Esophagus (tissue), 2 donors: Measurements from ENCODE around the gene ELK4. TPM values are rescaled to one million over a fixed set of nuclear protein-coding genes. Genes with fewer than 3 reads are reported as not detected.

ENCODE experiments used
- H3K27ac ChIP-seq, 2 donors: one replicate each; pipeline ENCODE4 v1.5.1; 2013; ENCODE audit warnings: low read depth in 2 of 2, mild to moderate bottlenecking in 2 of 2, inconsistent platforms in 1 of 2, low read length in 1 of 2, moderate library complexity in 1 of 2
- H3K27me3 ChIP-seq, 2 donors: one replicate each; pipeline ENCODE4 v1.6.1; 2013; ENCODE audit warnings: low read length in 2 of 2, control low read depth in 1 of 2, mild to moderate bottlenecking in 1 of 2; ENCODE audit not compliant: insufficient read depth in 2 of 2, control insufficient read depth in 1 of 2
- H3K36me3 ChIP-seq, 2 donors: one replicate each; pipeline ENCODE4 v1.6.1; 2013; ENCODE audit warnings: low read length in 1 of 2; ENCODE audit not compliant: control insufficient read depth in 2 of 2, insufficient read depth in 2 of 2
- H3K4me1 ChIP-seq, 2 donors: one replicate each; pipeline ENCODE4 v1.6.1; 2013; ENCODE audit warnings: low read length in 1 of 2; ENCODE audit not compliant: control insufficient read depth in 2 of 2, insufficient read depth in 2 of 2
- H3K4me3 ChIP-seq, 2 donors: one replicate each; pipeline ENCODE4 v1.5.1; 2013; ENCODE audit warnings: low read length in 2 of 2, mild to moderate bottlenecking in 2 of 2, low read depth in 1 of 2, moderate library complexity in 1 of 2
- H3K9me3 ChIP-seq, 2 donors: one replicate each; pipeline ENCODE4 v1.6.1; 2013; ENCODE audit warnings: mild to moderate bottlenecking in 2 of 2, low read depth in 1 of 2, low read length in 1 of 2, moderate library complexity in 1 of 2; ENCODE audit not compliant: control insufficient read depth in 2 of 2, insufficient read depth in 1 of 2
- WGBS, 2 donors: extraction: QIAGEN DNeasy Blood & Tissue Kit; methylation state at CpG; one replicate each; pipeline ENCODE4 v1.1.7; 2013; 5-methylcytosine and 5-hydroxymethylcytosine counted together
- polyA plus RNA-seq, 2 donors: library from polyadenylated mRNA; stranded (reverse); fragments of 200-250 nt; gene quantifications; one replicate each; pipeline ENCODE4 v1.2.3, GENCODE V29; 2013
- donor health status: healthy with polysubstance abuse.
- donor health status: Bipolar disorder and iron deficiency.

The ELK4 gene
- polyA plus RNA-seq, 2 donors: 4.0 to 4.2 TPM

- Histone ChIP-seq H3K36me3 (no peaks in the 10 kb centered on the region), H3K4me3 (peak overlapping the region in 1 of 2 donors; percentile 83), H3K27me3 (no peaks in the 10 kb centered on the region), H3K4me1 (no peaks in the 10 kb centered on the region), H3K27ac (peak overlapping the region in 1 of 2 donors; percentile 98), H3K9me3 (no peaks in the 10 kb centered on the region)
- WGBS, 2 donors: 37 to 46% methylated on average over 3 of the region's 3 CpGs
Observed at GRCh38 chr1:205632669-205633169, 908 bp upstream of the ELK4 start.

GRCh38 chr1:205631010-205631767 is 622 bp downstream of the ELK4 start:
- no peaks in the 10 kb centered on the region for H3K9me3 ChIP-seq
- H3K27ac ChIP-seq: peak overlapping the region; percentile 97 to 98
- H3K27me3 ChIP-seq: no peaks in the 10 kb centered on the region
- no peaks in the 10 kb centered on the region for H3K4me1 ChIP-seq
- H3K36me3 ChIP-seq: no peaks in the 10 kb centered on the region
- 1% methylated on average over 62 to 81 of the region's 81 CpGs for WGBS, 2 donors
- H3K4me3 ChIP-seq: peak overlapping the region; percentile 83 to 92

- H3K27me3 ChIP-seq: no peaks in the 10 kb centered on the region
- peak overlapping the region; percentile 83 to 92 for H3K4me3 ChIP-seq
- no peaks in the 10 kb centered on the region for H3K4me1 ChIP-seq
- H3K36me3 ChIP-seq: no peaks in the 10 kb centered on the region
- peak overlapping the region; percentile 97 to 98 for H3K27ac ChIP-seq
- WGBS, 2 donors: 5 to 6% methylated on average over 3 of the region's 3 CpGs
- no peaks in the 10 kb centered on the region for H3K9me3 ChIP-seq
Observed at GRCh38 chr1:205630651-205631009, 1.2 kb downstream of the ELK4 start.

- H3K4me1 ChIP-seq: no peaks in the 10 kb centered on the region
- H3K36me3 ChIP-seq: no peaks in the 10 kb centered on the region
- no peaks in the 10 kb centered on the region for H3K9me3 ChIP-seq
- no peak overlapping the region for H3K27ac ChIP-seq
- 2 to 3% methylated on average over 3 of the region's 3 CpGs for WGBS, 2 donors
- H3K27me3 ChIP-seq: no peaks in the 10 kb centered on the region
- H3K4me3 ChIP-seq: peak overlapping the region in 1 of 2 donors; percentile 83
Observed at GRCh38 chr1:205630241-205630640, 1.6 kb downstream of the ELK4 start.

- 55 to 59% methylated on average over 6 of the region's 6 CpGs for WGBS, 2 donors
- no peak overlapping the region for H3K27ac ChIP-seq
- no peaks in the 10 kb centered on the region for H3K9me3 ChIP-seq
- H3K27me3 ChIP-seq: no peaks in the 10 kb centered on the region
- no peak overlapping the region for H3K4me3 ChIP-seq
- no peaks in the 10 kb centered on the region for H3K36me3 ChIP-seq
- no peaks in the 10 kb centered on the region for H3K4me1 ChIP-seq
Observed at GRCh38 chr1:205629751-205630150, 2.1 kb downstream of the ELK4 start.

GRCh38 chr1:205627956-205628355 is 3.9 kb downstream of the ELK4 start:
- 94% methylated on average over 8 of the region's 8 CpGs for WGBS, 2 donors

GRCh38 chr1:205626216-205626615 is 5.6 kb downstream of the ELK4 start:
- H3K27me3 ChIP-seq: no peaks in the 10 kb centered on the region
- 91 to 95% methylated on average over 3 of the region's 3 CpGs for WGBS, 2 donors
- no peaks in the 10 kb centered on the region for H3K9me3 ChIP-seq
- no peaks in the 10 kb centered on the region for H3K4me1 ChIP-seq
- no peak overlapping the region for H3K4me3 ChIP-seq
- H3K27ac ChIP-seq: no peak overlapping the region
- peaks cover 0 to 2% of the 10 kb centered on the region in 2 donors for H3K36me3 ChIP-seq

More at GRCh38 chr1:205627956-205628355, 3.9 kb downstream of the ELK4 start:
- H3K27me3 ChIP-seq: no peaks in the 10 kb centered on the region
- H3K27ac ChIP-seq: no peak overlapping the region
- H3K9me3 ChIP-seq: no peaks in the 10 kb centered on the region
- no peak overlapping the region for H3K4me3 ChIP-seq
- no peaks in the 10 kb centered on the region for H3K4me1 ChIP-seq
- H3K36me3 ChIP-seq: no peaks in the 10 kb centered on the region

- no peaks in the 10 kb centered on the region for H3K4me1 ChIP-seq
- H3K9me3 ChIP-seq: no peaks in the 10 kb centered on the region
- H3K36me3 ChIP-seq: peaks cover 6 to 9% of the 10 kb centered on the region in 2 donors
- H3K4me3 ChIP-seq: no peak overlapping the region
- WGBS, 2 donors: 79 to 81% methylated on average over 4 of the region's 4 CpGs
- H3K27me3 ChIP-seq: no peaks in the 10 kb centered on the region
- H3K27ac ChIP-seq: no peak overlapping the region
Observed at GRCh38 chr1:205623646-205624045, 8.2 kb downstream of the ELK4 start.

- no peaks in the 10 kb centered on the region for H3K4me1 ChIP-seq
- no peaks in the 10 kb centered on the region for H3K27me3 ChIP-seq
- H3K36me3 ChIP-seq: peaks cover 6 to 11% of the 10 kb centered on the region in 2 donors
- H3K9me3 ChIP-seq: no peaks in the 10 kb centered on the region
- no peak overlapping the region for H3K4me3 ChIP-seq
- no peak overlapping the region for H3K27ac ChIP-seq
- WGBS, 2 donors: 94 to 95% methylated on average over 6 of the region's 6 CpGs
Observed at GRCh38 chr1:205620269-205620668, 11.5 kb downstream of the ELK4 start.

GRCh38 chr1:205619376-205619775 is 12.4 kb downstream of the ELK4 start:
- Histone ChIP-seq H3K9me3 (no peaks in the 10 kb centered on the region), H3K36me3 (peaks cover 6 to 11% of the 10 kb centered on the region in 2 donors), H3K27me3 (no peaks in the 10 kb centered on the region), H3K4me1 (no peaks in the 10 kb centered on the region), H3K27ac (no peak overlapping the region), H3K4me3 (no peak overlapping the region)
- WGBS, 2 donors: 62 to 81% methylated on average over 3 of the region's 3 CpGs
